MM.1S (cell line): ENCODE measurements around the gene LRRC4C.

Source experiments
- EZH2 ChIP-seq: fragments of 300-600 bp; sonication (generic); optimal IDR thresholded peaks from 2 replicates; pipeline ENCODE3; 2017; ENCODE audit warnings: low read depth, mild to moderate bottlenecking, antibody characterized with exemption, low read length, mixed read lengths
- EZH2phosphoT487 ChIP-seq: fragments of 300-600 bp; sonication (generic); IDR thresholded peaks from 2 replicates; pipeline ENCODE4 v1.6.1; 2018; ENCODE audit warnings: antibody characterized with exemption, low read length
- TF ChIP-seq, protein P1 (sequence below): fragments of 300-600 bp; sonication (generic); IDR thresholded peaks from 2 replicates; pipeline ENCODE4 v1.5.1; 2016; ENCODE audit warnings: antibody characterized with exemption, low read length, mixed read lengths

DNA sequence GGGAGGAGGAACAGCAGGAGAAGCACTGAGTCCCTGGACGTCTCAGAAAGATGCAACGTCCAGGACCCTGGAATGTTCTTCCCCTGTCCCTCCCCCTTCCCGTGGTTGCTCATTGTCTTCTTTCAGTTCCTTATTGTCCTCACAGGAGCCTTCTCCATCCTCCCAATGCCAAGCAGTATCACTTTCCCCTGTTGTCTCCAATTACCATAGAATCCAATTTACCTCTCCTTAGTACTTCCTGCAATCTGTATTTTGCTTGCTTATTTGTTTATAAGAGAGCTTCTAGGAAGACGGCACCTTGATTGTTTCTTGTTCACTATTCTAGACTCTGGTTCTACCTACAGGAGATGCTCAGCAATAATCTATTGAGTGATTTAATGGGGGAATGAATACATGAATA, 1273.7 kb downstream of the LRRC4C start:
- TF ChIP-seq EZH2, result no peak
- TF ChIP-seq, protein P1, sequence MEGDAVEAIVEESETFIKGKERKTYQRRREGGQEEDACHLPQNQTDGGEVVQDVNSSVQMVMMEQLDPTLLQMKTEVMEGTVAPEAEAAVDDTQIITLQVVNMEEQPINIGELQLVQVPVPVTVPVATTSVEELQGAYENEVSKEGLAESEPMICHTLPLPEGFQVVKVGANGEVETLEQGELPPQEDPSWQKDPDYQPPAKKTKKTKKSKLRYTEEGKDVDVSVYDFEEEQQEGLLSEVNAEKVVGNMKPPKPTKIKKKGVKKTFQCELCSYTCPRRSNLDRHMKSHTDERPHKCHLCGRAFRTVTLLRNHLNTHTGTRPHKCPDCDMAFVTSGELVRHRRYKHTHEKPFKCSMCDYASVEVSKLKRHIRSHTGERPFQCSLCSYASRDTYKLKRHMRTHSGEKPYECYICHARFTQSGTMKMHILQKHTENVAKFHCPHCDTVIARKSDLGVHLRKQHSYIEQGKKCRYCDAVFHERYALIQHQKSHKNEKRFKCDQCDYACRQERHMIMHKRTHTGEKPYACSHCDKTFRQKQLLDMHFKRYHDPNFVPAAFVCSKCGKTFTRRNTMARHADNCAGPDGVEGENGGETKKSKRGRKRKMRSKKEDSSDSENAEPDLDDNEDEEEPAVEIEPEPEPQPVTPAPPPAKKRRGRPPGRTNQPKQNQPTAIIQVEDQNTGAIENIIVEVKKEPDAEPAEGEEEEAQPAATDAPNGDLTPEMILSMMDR, result no peak
- TF ChIP-seq EZH2phosphoT487, result no peak
